Stimulated activated CD8-positive, alpha-beta memory T cell treated with anti-CD3 and anti-CD28 coated beads, Interleukin-12 subunit alpha, Interleukin-12 subunit beta, amount 100 ng/mL, for 4 hours (primary cell): ENCODE data around the gene SEPTIN5.
"Not testable (repeated sequence)": the region's sequence is repeated elsewhere in the genome, so short reads cannot be mapped to it uniquely, and the experiment has no call there.

Experiments
- DNase-seq: peaks from one replicate; pipeline ENCODE4 v3.0.0-alpha.2; 2020; ENCODE audit warnings: low read depth

SEPTIN5 gene

GRCh38 chr22:19714312-19715187, at the start of gene SEPTIN5:
TSS of gene SEPTIN5 (plus strand) at chr22:19714503. CDS start at chr22:19714589, 86 bp downstream.
- no peak for DNase-seq

DNA sequence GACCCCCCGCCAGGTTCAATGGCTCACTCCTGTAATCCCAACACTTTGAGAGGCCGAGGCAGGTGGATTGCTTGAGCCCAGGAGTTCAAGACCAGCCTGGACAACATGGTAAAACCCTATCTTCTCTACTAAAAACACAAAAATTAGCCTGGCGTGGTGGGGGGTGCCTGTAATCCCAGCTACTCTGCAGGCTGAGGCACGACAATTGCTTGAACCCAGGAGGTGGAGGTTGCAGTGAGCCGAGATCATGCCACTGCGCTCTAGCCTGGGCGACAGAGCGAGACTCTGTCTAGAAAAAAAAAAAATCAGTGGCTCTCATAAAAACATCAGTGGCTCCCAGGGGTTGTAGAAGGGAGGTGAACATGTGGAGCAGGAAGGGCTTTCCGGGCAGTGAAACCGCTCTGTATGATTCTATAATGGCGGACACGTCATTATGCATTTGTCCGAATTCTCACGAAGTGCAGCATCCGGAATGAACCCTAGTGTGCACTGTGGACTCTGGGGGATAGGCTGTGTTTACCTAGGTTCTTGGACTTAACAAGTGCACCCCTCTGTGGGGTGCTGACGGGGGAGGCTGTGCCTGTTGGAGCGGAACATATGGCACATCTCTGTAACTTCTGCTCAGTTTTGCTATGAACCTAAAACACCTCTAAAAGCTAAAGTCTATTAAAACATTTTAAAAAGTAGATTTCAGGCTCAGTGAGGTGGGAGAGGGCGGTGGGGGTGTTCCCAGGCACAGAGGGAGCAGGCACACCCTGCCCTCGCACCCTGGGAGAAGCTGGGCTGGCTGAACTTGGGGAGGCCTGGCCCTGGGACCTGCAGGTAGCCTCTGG, 49.1 kb upstream of the SEPTIN5 start:
- no peak for DNase-seq

DNA sequence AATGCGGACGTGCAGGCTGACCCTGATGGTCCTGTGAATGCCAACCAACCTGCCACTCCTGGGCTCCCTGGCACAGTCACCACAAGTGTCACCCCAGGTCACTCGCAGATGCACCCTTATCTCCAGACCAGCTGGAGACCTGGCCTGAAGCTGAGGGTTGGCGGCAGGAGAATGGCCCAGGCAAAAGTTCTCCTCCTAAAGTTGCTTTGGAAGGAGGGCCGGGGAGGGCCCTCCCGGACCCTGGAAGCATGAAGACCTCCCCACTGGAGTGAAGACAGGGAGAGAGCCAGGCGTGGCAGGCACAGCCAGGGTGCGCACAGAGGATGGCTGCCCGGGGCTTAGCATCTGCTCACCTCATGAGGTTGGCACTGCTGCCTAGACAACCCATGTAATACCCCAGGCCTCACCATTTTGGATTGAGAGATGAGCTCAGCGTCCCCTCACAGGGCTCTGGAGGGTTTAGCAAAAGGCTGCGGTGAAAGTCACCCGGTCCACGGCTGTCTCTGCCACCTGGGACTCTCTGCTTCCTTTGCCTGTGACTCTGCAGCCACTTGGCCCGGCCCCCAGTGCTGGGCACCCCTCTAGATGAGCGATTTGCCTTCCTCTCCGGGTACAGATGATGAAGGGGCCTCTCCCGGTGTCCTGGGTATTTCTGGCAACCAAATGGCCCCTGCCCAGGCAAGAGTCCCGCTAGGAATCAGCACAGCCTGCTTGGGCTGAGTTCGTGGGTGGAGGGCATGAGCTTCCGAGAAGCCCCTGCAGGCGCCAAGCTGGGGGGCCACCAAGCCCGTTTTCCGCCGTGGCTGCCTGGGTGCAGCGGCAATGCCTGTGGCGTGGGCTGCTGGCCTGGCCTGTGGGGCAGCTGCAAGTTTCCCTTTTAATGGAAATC, 48.3 kb upstream of the SEPTIN5 start:
- DNase-seq: no peak

- no peak for DNase-seq
These were observed 47.4 kb upstream of the SEPTIN5 start for GRCh38 chr22:19666673-19667593.

DNA sequence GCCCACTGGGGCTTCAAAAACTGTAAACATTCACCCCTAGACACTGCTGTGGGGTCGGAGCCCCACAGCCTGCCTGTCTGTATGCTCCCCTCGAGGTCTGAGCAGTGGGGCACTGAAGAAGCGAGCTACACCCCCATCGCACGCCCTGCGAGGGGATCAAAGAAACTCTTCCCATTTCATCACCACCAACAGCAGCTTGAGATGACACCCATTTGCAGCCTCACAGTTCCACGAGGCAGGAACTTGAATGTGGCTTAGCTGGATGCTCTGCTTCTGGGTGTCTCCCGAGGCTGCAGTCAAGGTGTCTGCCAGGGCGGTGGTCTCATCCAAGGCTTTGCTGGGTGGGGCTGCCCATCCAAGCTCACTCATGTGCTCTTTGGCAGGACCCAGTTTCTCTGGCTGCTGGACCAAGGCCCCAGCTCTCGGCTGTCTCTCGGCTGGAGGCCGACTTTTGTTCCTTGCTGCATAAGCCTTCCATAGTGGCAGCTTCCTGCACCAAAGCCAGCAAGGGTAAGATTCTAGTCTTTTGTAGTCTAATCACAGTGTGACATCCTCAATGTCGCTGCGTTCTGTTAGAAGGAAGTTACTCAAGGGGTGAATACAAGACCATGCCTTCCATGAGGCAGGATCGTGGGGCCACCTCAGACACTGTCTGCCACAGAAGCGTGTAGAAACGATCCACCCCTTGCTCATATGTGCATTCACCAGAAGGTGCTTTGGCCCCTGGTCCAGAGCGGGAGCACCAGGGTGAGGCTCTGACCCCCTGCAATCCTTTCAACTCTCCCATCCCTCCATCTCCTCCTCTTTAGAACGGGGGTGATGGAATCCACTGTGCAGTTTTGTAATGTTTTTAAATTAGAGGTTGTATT, 46.2 kb upstream of the SEPTIN5 start:
- no peak for DNase-seq

GRCh38 chr22:19668748-19669147, 45.6 kb upstream of the SEPTIN5 start:
- no peak for DNase-seq

DNA sequence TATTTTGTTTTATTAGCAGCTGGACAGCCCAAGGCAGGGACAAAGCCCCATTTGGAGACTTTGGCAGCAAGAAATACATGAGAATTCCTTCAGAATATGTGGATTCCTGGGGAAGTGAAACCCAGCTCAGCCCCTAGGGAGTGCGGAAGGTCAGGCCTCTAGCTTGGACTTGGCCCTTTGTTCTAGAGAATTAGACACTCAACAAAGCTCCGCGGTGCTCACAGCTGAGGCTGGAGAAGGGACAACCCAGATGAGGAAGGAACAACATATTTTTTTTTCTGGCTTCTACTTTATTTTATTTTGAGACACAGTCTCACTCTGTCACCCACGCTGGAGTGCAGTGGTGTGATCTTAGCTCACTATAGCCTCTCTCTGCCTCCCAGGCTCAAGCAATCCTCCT, 44.7 kb upstream of the SEPTIN5 start:
- DNase-seq: no peak

GRCh38 chr22:19671316-19671715, 43.0 kb upstream of the SEPTIN5 start:
- DNase-seq: no peak

DNA sequence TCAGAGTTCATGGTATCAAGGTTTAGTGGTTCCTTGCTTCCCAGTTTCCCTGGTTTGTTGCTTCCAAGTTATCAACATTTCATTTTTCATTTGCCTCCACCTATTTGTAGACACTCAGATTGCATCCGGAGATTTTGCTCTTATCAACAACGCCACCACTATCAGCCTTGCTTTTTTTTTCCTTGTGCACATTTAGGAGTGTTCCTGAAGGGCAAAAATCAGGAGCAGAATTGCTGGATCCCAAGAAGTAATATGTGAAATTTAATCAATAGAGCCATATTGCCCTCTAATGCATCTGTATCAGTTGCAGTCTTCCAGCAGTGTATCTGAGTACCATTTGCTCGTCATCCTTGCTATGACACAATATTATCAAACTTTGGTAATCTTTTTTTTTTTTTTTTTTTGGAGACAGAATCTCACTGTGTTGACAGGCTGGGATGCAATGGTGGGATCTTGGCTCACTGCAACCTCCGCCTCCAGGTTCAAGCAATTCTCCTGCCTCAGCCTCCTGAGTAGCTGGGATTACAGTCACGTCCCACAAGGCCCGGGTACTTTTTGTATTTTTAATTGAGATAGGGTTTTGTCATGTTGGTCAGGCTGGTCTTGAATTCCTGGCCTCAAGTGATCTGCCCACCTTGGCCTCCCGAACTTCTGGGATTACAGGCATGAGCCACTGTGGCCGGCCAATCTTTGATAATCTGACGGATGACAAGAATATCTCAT, 42.1 kb upstream of the SEPTIN5 start:
- DNase-seq: no peak

DNA sequence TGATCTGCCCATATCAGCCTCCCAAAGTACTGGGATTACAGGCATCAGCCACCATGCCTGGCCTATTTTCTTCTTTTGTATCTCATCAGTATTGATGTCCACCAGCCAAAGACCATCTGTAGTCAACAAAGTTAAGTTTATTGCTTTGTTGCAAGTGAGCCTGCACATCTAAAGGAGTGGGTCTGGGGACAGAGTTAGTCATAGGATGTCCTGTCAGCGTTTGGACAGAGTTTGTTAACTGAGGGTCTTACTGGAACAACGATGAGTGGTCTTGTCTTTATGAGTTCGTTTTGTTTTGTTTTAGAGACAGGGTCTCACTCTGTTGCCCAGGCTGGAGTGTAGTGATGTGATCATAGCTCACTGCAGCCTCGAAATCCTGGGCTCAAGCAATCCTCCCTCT, 40.6 kb upstream of the SEPTIN5 start:
- no peak for DNase-seq

- DNase-seq: no peak
These were observed 40.0 kb upstream of the SEPTIN5 start for GRCh38 chr22:19674129-19674928.

DNA sequence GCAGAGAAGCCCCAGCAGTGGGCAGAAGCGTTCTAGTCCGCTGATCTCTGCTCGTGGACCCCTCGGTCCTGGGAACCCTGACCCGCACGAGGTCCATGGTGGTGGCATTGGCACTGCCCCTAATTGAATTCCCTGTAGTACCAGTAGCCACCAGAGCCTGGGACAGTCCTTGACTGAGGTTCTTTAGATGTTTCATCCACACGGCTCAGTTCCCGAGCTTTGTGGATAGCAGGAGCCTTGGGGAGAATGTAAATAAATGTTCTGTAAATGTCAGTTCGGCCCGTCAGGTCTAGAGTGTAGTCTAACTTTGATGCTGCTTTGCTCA, 39.4 kb upstream of the SEPTIN5 start:
- DNase-seq: no peak

GRCh38 chr22:19675428-19675827, 38.9 kb upstream of the SEPTIN5 start:
- no peak for DNase-seq

- DNase-seq: not testable (repeated sequence)
These were observed 37.9 kb upstream of the SEPTIN5 start for GRCh38 chr22:19676437-19676836.

GRCh38 chr22:19678949-19679521, 35.3 kb upstream of the SEPTIN5 start:
- no peak for DNase-seq

DNA sequence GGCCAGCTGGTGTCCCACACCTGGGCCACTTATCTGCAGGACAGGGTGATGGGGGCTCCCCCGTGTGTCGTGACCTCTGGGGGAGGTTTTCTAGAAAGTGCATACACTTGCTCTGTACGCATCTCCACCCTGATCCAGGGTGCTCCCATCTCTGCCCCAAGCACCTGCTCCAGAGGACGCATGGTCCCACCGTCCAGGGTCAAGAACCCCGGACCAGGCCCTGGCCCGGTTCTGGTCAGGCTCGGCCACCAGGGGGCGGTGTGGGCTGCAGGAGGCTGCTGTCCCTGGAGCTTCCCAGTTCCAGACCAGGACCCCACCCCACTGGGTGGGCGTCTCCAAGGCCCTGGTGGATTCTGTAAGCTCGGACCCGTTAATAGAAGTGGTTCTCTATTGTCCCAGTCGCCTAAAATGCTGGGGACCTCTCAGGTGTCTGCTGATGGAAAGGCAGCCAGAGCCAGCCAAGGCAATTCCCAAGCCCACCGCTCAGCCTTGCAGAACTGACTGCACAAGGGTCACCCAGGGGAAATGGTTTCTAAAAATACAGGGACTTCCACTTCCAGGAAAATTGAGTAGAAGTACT, 34.7 kb upstream of the SEPTIN5 start:
- peak; percentile 6 for DNase-seq

DNA sequence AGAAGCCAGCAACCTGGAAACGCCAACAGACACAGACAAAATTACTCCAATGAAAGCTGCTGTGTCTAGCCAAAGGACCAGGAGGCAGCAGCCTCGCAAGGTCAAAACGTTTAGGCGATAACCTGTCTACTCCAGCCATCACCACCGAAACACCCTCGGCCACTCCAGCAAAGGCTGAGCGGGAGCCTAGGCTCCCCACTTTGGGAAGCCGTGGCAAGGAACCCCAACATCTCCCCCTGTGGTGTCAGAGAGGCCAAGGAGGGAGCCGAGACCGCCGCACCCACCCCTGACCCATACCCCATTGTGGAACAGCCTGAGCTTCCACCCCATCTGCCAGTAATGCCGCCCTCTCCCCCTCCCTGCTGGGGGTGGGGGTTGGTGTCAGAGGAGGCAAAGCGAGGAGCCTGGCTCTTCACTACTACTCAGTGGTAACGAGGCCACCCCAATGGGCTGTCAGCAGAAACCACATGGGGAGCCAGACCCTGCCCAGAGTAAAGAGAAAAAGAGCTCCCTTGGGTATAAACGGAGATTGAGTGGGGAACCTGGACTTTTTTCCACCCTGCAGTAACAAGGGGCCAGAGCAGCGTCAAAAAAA, 33.9 kb upstream of the SEPTIN5 start:
- DNase-seq: no peak
